ENCODE results near the gene VPS13A. TPM values are rescaled to one million over a fixed set of nuclear protein-coding genes. Genes with fewer than 3 reads are reported as not detected.
A peak's percentile ranks its signal among the peaks of the same experiment; 100 is the strongest.

The VPS13A gene
- polyA plus RNA-seq (2012; ENCODE audit: insufficient read depth, insufficient read length): 19.0 TPM

DNA sequence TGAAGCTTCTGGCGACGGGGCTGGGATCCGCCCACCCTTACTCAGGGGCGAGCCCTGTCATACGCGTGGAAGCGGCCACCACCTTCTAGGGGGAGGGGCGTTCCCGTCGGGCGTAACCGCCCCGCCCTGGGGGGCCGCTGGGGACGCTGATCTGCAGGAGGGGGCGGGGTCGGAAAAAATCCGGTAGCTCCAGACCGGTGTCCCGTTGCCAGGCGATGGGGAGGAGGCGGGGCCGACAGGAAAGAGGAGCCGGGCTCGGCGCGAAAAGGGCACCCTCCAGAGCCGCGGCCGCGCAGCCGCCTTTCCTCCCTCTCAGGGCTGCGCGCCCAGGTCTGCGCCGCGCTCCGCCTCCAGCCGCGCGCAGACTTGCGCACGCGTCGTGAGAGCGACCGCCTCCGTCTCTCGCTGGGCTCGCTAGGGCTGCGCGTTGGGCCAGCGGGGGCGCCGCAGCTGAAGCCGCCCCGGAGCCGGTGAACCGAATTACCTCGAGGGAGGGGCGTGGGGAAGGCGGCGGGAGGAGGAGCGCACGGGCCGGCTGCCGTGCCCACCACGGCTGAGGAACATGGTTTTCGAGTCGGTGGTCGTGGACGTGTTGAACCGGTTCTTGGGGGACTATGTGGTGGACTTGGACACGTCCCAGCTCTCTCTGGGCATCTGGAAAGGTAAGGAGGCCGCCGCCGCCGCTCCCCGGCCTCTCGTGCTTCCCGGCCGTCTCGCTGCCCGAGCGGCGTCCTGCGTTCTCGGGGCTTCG, at the start of gene VPS13A:
Gene VPS13A, plus strand, starts transcription at position 392 of the 751 bp plus-strand sequence. Its CDS starts 171 bp downstream, at position 563.
- peak; percentile 94 for DNase-seq (ENCODE audit: low read depth, low spot score)
- peak within 1 kb of the TSS; percentile 81 for H3K4me3 ChIP-seq (ENCODE audit: low read length)

- no peak for DNase-seq (ENCODE audit: low read depth, low spot score)
These were observed 49.1 kb upstream of the VPS13A start for GRCh38 chr9:77128125-77128789.

DNA sequence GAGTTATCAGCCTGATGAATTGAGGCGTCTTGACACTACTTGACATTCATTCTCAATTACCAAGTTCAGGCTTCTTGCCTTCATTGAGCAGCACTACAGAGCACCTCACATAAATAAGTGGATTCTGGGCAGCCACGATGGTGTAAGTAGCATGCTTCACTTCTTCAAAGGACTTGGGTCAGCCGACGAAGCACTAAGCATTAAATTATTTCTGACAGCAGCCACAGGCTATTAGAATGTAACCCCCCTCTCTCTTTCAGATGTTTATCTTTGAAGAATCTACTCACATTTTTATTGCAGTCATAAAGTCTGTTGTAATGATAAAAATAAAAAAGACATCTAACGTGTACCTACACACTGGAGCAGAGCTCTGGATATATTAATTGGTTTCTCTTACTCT, 45.9 kb upstream of the VPS13A start:
- no peak for DNase-seq (ENCODE audit: low read depth, low spot score)
- H3K4me3 ChIP-seq (ENCODE audit: low read length): no peak overlapping the region

More at GRCh38 chr9:77128125-77128789, 49.1 kb upstream of the VPS13A start:
- H3K4me3 ChIP-seq (ENCODE audit: low read length): no peak overlapping the region

DNA sequence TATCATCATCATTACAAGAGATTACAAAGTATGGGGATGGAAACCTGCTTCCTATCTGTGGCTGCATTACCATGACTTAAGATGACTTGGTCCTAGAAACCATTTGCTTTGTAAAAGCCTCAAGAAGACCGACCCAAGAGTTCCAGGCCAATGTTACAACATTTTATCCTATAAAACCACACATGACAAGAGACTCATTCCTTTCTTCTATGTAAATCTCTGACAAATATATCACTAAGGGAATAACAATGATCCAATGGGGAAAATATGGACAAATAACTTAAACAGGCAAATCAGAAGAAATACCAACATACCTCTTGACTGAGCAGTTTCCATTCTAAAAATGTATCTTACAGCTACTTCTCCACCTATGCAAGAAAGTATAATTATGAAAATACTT, 44.3 kb upstream of the VPS13A start:
- no peak overlapping the region for H3K4me3 ChIP-seq (ENCODE audit: low read length)
- DNase-seq (ENCODE audit: low read depth, low spot score): no peak

- DNase-seq (ENCODE audit: low read depth, low spot score): no peak
- H3K4me3 ChIP-seq (ENCODE audit: low read length): no peak overlapping the region
These were observed 35.0 kb upstream of the VPS13A start for GRCh38 chr9:77142366-77142765.

GRCh38 chr9:77149879-77150278, 27.5 kb upstream of the VPS13A start:
- no peak for DNase-seq (ENCODE audit: low read depth, low spot score)
- no peak overlapping the region for H3K4me3 ChIP-seq (ENCODE audit: low read length)

GRCh38 chr9:77152289-77152688, 25.0 kb upstream of the VPS13A start:
- DNase-seq (ENCODE audit: low read depth, low spot score): no peak
- H3K4me3 ChIP-seq (ENCODE audit: low read length): no peak overlapping the region

GRCh38 chr9:77156646-77157371, 20.5 kb upstream of the VPS13A start:
- DNase-seq (ENCODE audit: low read depth, low spot score): no peak
- no peak overlapping the region for H3K4me3 ChIP-seq (ENCODE audit: low read length)

DNA sequence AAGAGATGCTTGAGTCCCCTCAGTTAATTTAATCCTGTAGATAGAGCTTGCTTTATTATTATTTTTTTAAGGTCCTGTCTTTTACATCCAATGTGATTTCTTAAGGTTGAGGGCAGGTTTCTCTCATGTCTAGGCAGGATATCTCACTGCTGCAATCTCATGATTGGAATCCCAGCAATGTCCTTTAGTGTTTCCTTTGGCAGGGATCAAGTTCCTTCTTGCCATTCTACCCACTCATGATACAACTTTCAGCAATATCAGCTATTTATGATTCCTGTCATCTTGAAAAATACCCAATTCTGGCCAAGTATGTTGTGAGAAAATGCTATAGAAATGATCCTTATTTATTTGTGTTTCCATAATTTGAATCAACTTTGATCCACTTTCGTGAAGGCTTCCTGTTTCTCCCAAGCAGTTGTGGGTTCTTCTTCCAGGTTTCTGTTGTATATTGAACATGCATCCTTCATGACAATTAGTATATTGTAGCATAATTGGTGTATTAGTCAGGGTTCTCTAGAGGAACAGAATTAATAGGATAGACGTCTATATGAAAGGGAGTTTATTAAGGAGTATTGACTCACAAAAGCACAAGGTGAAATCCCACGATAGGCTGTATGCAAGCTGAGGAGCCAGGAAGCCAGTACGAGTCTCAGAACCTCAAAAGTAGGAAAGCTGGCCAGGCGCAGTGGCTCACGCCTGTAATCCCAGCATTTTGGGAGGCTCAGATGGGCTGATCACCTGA, 18.4 kb upstream of the VPS13A start:
- no peak overlapping the region for H3K4me3 ChIP-seq (ENCODE audit: low read length)
- DNase-seq (ENCODE audit: low read depth, low spot score): no peak

- DNase-seq (ENCODE audit: low read depth, low spot score): no peak
- H3K4me3 ChIP-seq (ENCODE audit: low read length): no peak overlapping the region
These were observed 16.1 kb upstream of the VPS13A start for GRCh38 chr9:77161191-77161590.

DNA sequence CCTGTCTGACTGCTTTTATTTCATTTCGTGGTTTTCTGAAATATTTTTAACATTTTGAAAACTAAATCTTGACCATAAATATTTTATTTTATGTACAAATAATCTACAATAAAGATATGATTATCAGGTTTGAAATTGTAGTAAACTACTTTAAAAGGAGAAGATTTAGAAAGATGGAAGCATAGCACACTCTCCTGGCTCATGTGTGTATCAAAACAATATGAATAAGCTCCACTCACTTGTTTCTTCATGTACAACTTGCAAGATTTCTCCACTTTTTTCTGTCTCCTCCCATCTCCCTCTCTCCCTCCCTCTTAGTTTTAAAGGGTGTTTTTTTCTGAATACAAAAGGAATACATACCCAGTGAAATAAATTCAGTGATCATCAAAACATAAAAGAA, 15.4 kb upstream of the VPS13A start:
- DNase-seq (ENCODE audit: low read depth, low spot score): no peak
- H3K4me3 ChIP-seq (ENCODE audit: low read length): no peak overlapping the region

- DNase-seq (ENCODE audit: low read depth, low spot score): no peak
- H3K4me3 ChIP-seq (ENCODE audit: low read length): no peak overlapping the region
These were observed 15.0 kb upstream of the VPS13A start for GRCh38 chr9:77162366-77162765.

GRCh38 chr9:77163884-77164283, 13.4 kb upstream of the VPS13A start:
- DNase-seq (ENCODE audit: low read depth, low spot score): no peak
- no peak overlapping the region for H3K4me3 ChIP-seq (ENCODE audit: low read length)

- H3K4me3 ChIP-seq (ENCODE audit: low read length): no peak overlapping the region
- no peak for DNase-seq (ENCODE audit: low read depth, low spot score)
These were observed 11.1 kb upstream of the VPS13A start for GRCh38 chr9:77166193-77166592.

- H3K4me3 ChIP-seq (ENCODE audit: low read length): no peak overlapping the region
- DNase-seq (ENCODE audit: low read depth, low spot score): no peak
These were observed 6.2 kb upstream of the VPS13A start for GRCh38 chr9:77170991-77171699.

DNA sequence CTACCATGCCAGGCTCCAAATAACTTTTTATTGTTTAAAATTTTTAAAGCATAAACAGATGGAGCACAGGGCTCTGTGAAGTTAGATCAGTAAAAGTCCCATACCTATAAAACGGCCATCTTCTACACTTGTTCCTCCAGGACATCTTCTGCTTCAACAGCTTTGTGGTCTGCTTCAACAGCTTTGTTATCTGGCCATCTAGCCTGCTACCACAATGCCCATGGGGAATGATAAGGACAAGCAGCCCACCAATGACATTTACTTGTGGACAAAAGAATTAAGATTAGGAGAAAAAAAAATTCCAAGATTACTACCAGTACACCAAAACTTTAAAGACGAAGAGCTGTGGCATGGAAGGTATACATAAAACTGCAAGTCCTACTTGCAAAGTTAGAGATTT, 2.2 kb upstream of the VPS13A start:
- H3K4me3 ChIP-seq (ENCODE audit: low read length): no peak overlapping the region
- no peak for DNase-seq (ENCODE audit: low read depth, low spot score)

- no peak for DNase-seq (ENCODE audit: low read depth, low spot score)
- H3K4me3 ChIP-seq (ENCODE audit: low read length): no peak overlapping the region
These were observed 1.2 kb upstream of the VPS13A start for GRCh38 chr9:77176106-77176505.

GRCh38 chr9:77176686-77177142, 620 bp upstream of the VPS13A start:
- peak overlapping the region; percentile 81 for H3K4me3 ChIP-seq (ENCODE audit: low read length)
- DNase-seq (ENCODE audit: low read depth, low spot score): no peak

All from Jurkat, Clone E6-1 (cell line).